ENCODE measurements around the gene DDRGK1. TPM values are rescaled to one million over a fixed set of nuclear protein-coding genes. Genes with fewer than 3 reads are reported as not detected.
A peak's percentile ranks its signal among the peaks of the same experiment; 100 is the strongest.

Gene DDRGK1
- total RNA-seq, 2 donors from 2014 or later = 78.5 to 87.1 TPM

GRCh38 chr20:3229158-3229557 is 24.7 kb upstream of the DDRGK1 start:
- no peaks in the 10 kb centered on the region for H3K36me3 Mint-ChIP-seq
- ATAC-seq = no peak

GRCh38 chr20:3228750-3229032 is 24.2 kb upstream of the DDRGK1 start:
- Mint-ChIP-seq H3K4me3 (no peak overlapping the region), H3K9me3 (no peaks in the 10 kb centered on the region), H3K27ac (no peak overlapping the region), H3K36me3 (no peaks in the 10 kb centered on the region), H3K27me3 (no peaks in the 10 kb centered on the region), H3K4me1 (ENCODE audit: low read depth in 2 of 2) (no peaks in the 10 kb centered on the region)
- DNase-seq (ENCODE audit: low spot score) (no peak), ATAC-seq (no peak)

More at GRCh38 chr20:3229158-3229557, 24.7 kb upstream of the DDRGK1 start:
- H3K4me1 Mint-ChIP-seq (ENCODE audit: low read depth in 2 of 2) = no peaks in the 10 kb centered on the region
- no peaks in the 10 kb centered on the region for H3K27me3 Mint-ChIP-seq
- no peak for DNase-seq (ENCODE audit: low spot score)
- H3K4me3 Mint-ChIP-seq = no peak overlapping the region
- no peak overlapping the region for H3K27ac Mint-ChIP-seq
- H3K9me3 Mint-ChIP-seq = no peaks in the 10 kb centered on the region

GRCh38 chr20:3227936-3228749 is 23.7 kb upstream of the DDRGK1 start:
- Mint-ChIP-seq H3K4me3 (no peak overlapping the region), H3K27ac (no peak overlapping the region), H3K27me3 (no peaks in the 10 kb centered on the region), H3K9me3 (no peaks in the 10 kb centered on the region), H3K4me1 (ENCODE audit: low read depth in 2 of 2) (no peaks in the 10 kb centered on the region), H3K36me3 (no peaks in the 10 kb centered on the region)
- ATAC-seq (no peak), DNase-seq (ENCODE audit: low spot score) (no peak)

GRCh38 chr20:3227506-3227905 is 23.0 kb upstream of the DDRGK1 start:
- no peaks in the 10 kb centered on the region for H3K36me3 Mint-ChIP-seq
- no peak for ATAC-seq
- H3K27me3 Mint-ChIP-seq = no peaks in the 10 kb centered on the region

GRCh38 chr20:3226864-3227263 is 22.4 kb upstream of the DDRGK1 start:
- ATAC-seq = no peak
- DNase-seq (ENCODE audit: low spot score) = no peak
- Mint-ChIP-seq H3K27ac (no peak overlapping the region), H3K27me3 (no peaks in the 10 kb centered on the region), H3K4me3 (no peak overlapping the region), H3K4me1 (ENCODE audit: low read depth in 2 of 2) (no peaks in the 10 kb centered on the region), H3K9me3 (no peaks in the 10 kb centered on the region), H3K36me3 (no peaks in the 10 kb centered on the region)

More at GRCh38 chr20:3227506-3227905, 23.0 kb upstream of the DDRGK1 start:
- no peaks in the 10 kb centered on the region for H3K9me3 Mint-ChIP-seq
- DNase-seq (ENCODE audit: low spot score) = no peak
- no peak overlapping the region for H3K4me3 Mint-ChIP-seq
- no peak overlapping the region for H3K27ac Mint-ChIP-seq
- H3K4me1 Mint-ChIP-seq (ENCODE audit: low read depth in 2 of 2) = no peaks in the 10 kb centered on the region

- DNase-seq (ENCODE audit: low spot score) = peak; percentile 25
- Mint-ChIP-seq H3K9me3 (no peaks in the 10 kb centered on the region), H3K27me3 (no peaks in the 10 kb centered on the region), H3K27ac (no peak overlapping the region), H3K4me3 (no peak overlapping the region), H3K4me1 (ENCODE audit: low read depth in 2 of 2) (peaks cover 0 to 4% of the 10 kb centered on the region in 2 donors), H3K36me3 (peaks cover 5% of the 10 kb centered on the region)
- no peak for ATAC-seq
Observed at GRCh38 chr20:3226093-3226492, 21.6 kb upstream of the DDRGK1 start.

- Mint-ChIP-seq H3K27me3 (no peaks in the 10 kb centered on the region), H3K4me3 (no peak overlapping the region), H3K9me3 (no peaks in the 10 kb centered on the region), H3K36me3 (peaks cover 7% of the 10 kb centered on the region), H3K4me1 (ENCODE audit: low read depth in 2 of 2) (peaks cover 0 to 4% of the 10 kb centered on the region in 2 donors), H3K27ac (no peak overlapping the region)
- ATAC-seq (no peak), DNase-seq (ENCODE audit: low spot score) (no peak)
Observed at GRCh38 chr20:3224681-3225421, 20.4 kb upstream of the DDRGK1 start.

- peaks cover 0 to 4% of the 10 kb centered on the region in 2 donors for H3K4me1 Mint-ChIP-seq (ENCODE audit: low read depth in 2 of 2)
- no peaks in the 10 kb centered on the region for H3K27me3 Mint-ChIP-seq
- no peak overlapping the region for H3K27ac Mint-ChIP-seq
- no peaks in the 10 kb centered on the region for H3K9me3 Mint-ChIP-seq
- H3K4me3 Mint-ChIP-seq = no peak overlapping the region
- ATAC-seq (no peak), DNase-seq (ENCODE audit: low spot score) (no peak)
- peaks cover 7% of the 10 kb centered on the region for H3K36me3 Mint-ChIP-seq
Observed at GRCh38 chr20:3223994-3224680, 19.7 kb upstream of the DDRGK1 start.

- no peak overlapping the region for H3K4me3 Mint-ChIP-seq
- ATAC-seq (no peak), DNase-seq (ENCODE audit: low spot score) (no peak)
- H3K36me3 Mint-ChIP-seq = peaks cover 7% of the 10 kb centered on the region
- H3K4me1 Mint-ChIP-seq (ENCODE audit: low read depth in 2 of 2) = peaks cover 0 to 4% of the 10 kb centered on the region in 2 donors
- no peaks in the 10 kb centered on the region for H3K9me3 Mint-ChIP-seq
- H3K27ac Mint-ChIP-seq = no peak overlapping the region
- no peaks in the 10 kb centered on the region for H3K27me3 Mint-ChIP-seq
Observed at GRCh38 chr20:3223651-3223993, 19.1 kb upstream of the DDRGK1 start.

GRCh38 chr20:3222635-3223600 is 18.4 kb upstream of the DDRGK1 start:
- ATAC-seq = no peak
- H3K27me3 Mint-ChIP-seq = no peaks in the 10 kb centered on the region
- no peak for DNase-seq (ENCODE audit: low spot score)
- H3K4me1 Mint-ChIP-seq (ENCODE audit: low read depth in 2 of 2) = peaks cover 0 to 4% of the 10 kb centered on the region in 2 donors
- no peak overlapping the region for H3K4me3 Mint-ChIP-seq
- peaks cover 7% of the 10 kb centered on the region for H3K36me3 Mint-ChIP-seq
- H3K27ac Mint-ChIP-seq = no peak overlapping the region
- H3K9me3 Mint-ChIP-seq = no peaks in the 10 kb centered on the region

GRCh38 chr20:3221398-3222226 is 17.1 kb upstream of the DDRGK1 start:
- Mint-ChIP-seq H3K36me3 (peaks cover 7% of the 10 kb centered on the region), H3K4me3 (no peak overlapping the region), H3K27ac (no peak overlapping the region), H3K4me1 (ENCODE audit: low read depth in 2 of 2) (peaks cover 0 to 4% of the 10 kb centered on the region in 2 donors), H3K27me3 (no peaks in the 10 kb centered on the region), H3K9me3 (no peaks in the 10 kb centered on the region)
- no peak for ATAC-seq
- no peak for DNase-seq (ENCODE audit: low spot score)

GRCh38 chr20:3218307-3218988 is 14.0 kb upstream of the DDRGK1 start:
- ATAC-seq (peak; percentile 83 to 91), DNase-seq (ENCODE audit: low spot score) (peak; percentile 32)
- Mint-ChIP-seq H3K4me1 (ENCODE audit: low read depth in 2 of 2) (peaks cover 0 to 8% of the 10 kb centered on the region in 2 donors), H3K27ac (no peak overlapping the region), H3K4me3 (no peak overlapping the region), H3K27me3 (no peaks in the 10 kb centered on the region), H3K9me3 (no peaks in the 10 kb centered on the region), H3K36me3 (peaks cover 7% of the 10 kb centered on the region)

Data from natural killer cell treated with Interleukin-12 subunit alpha and Interleukin-12 subunit beta and Interleukin-15 and Interleukin-18, amount 100 ng/mL, for 72 hours (primary cell).